ENCODE measurements around the gene DDX60.
"Not testable (repeated sequence)": the region's sequence is repeated elsewhere in the genome, so short reads cannot be mapped to it uniquely, and the experiment has no call there.

Gene DDX60

GRCh38 chr4:168319486-168320019, 1.0 kb upstream of the DDX60 start:
- H3K27ac Mint-ChIP-seq: no peak overlapping the region
- H3K9me3 Mint-ChIP-seq: no peaks in the 10 kb centered on the region
- no peaks in the 10 kb centered on the region for H3K27me3 Mint-ChIP-seq
- peaks cover 4 to 8% of the 10 kb centered on the region in 2 donors for H3K4me1 Mint-ChIP-seq
- H3K36me3 Mint-ChIP-seq: peaks cover 0 to 3% of the 10 kb centered on the region in 2 donors
- ATAC-seq (replicated peaks): no peak
- no peak overlapping the region for H3K4me3 Mint-ChIP-seq
- no peak for DNase-seq

- peak overlapping the region; percentile 99 for H3K27ac Mint-ChIP-seq
- DNase-seq (no peak), ATAC-seq (replicated peaks) (no peak)
- no peaks in the 10 kb centered on the region for H3K9me3 Mint-ChIP-seq
- H3K4me1 Mint-ChIP-seq: peaks cover 7 to 8% of the 10 kb centered on the region in 2 donors
- H3K27me3 Mint-ChIP-seq: no peaks in the 10 kb centered on the region
- peaks cover 0 to 3% of the 10 kb centered on the region in 2 donors for H3K36me3 Mint-ChIP-seq
- H3K4me3 Mint-ChIP-seq: peak overlapping the region; percentile 94 to 98
Measured at GRCh38 chr4:168317621-168318020, 931 bp downstream of the DDX60 start.

- peaks cover 0 to 3% of the 10 kb centered on the region in 2 donors for H3K4me1 Mint-ChIP-seq
- DNase-seq: no peak
- no peak overlapping the region for H3K27ac Mint-ChIP-seq
- H3K9me3 Mint-ChIP-seq: no peaks in the 10 kb centered on the region
- no peaks in the 10 kb centered on the region for H3K27me3 Mint-ChIP-seq
- no peak for ATAC-seq (replicated peaks)
- no peak overlapping the region for H3K4me3 Mint-ChIP-seq
- H3K36me3 Mint-ChIP-seq: peaks cover 10 to 23% of the 10 kb centered on the region in 2 donors
Measured at GRCh38 chr4:168309781-168310180, 8.8 kb downstream of the DDX60 start.

GRCh38 chr4:168308912-168309311, 9.6 kb downstream of the DDX60 start:
- Mint-ChIP-seq H3K36me3 (peaks cover 10 to 23% of the 10 kb centered on the region in 2 donors), H3K9me3 (no peaks in the 10 kb centered on the region), H3K27ac (no peak overlapping the region), H3K27me3 (no peaks in the 10 kb centered on the region), H3K4me1 (peaks cover 0 to 2% of the 10 kb centered on the region in 2 donors), H3K4me3 (no peak overlapping the region)
- DNase-seq: no peak
- ATAC-seq (replicated peaks): no peak

- Mint-ChIP-seq H3K9me3 (no peaks in the 10 kb centered on the region), H3K36me3 (peaks cover 13 to 20% of the 10 kb centered on the region in 2 donors), H3K27me3 (no peaks in the 10 kb centered on the region), H3K4me1 (no peaks in the 10 kb centered on the region), H3K27ac (no peak overlapping the region), H3K4me3 (no peak overlapping the region)
- DNase-seq (no peak), ATAC-seq (replicated peaks) (no peak)
Measured at GRCh38 chr4:168306476-168306875, 12.1 kb downstream of the DDX60 start.

GRCh38 chr4:168304744-168305459, 13.7 kb downstream of the DDX60 start:
- Mint-ChIP-seq H3K27ac (no peak overlapping the region), H3K4me1 (no peaks in the 10 kb centered on the region), H3K36me3 (peaks cover 15 to 22% of the 10 kb centered on the region in 2 donors), H3K4me3 (no peak overlapping the region), H3K9me3 (no peaks in the 10 kb centered on the region), H3K27me3 (no peaks in the 10 kb centered on the region)
- DNase-seq: no peak
- ATAC-seq (replicated peaks): no peak

- H3K27ac Mint-ChIP-seq; ATAC-seq (replicated peaks): not testable (repeated sequence)
- peaks cover 16 to 18% of the 10 kb centered on the region in 2 donors for H3K36me3 Mint-ChIP-seq
Measured at GRCh38 chr4:168303430-168303829, 15.1 kb downstream of the DDX60 start.

GRCh38 chr4:168293386-168293975, 25.1 kb downstream of the DDX60 start:
- no peak overlapping the region for H3K27ac Mint-ChIP-seq
- DNase-seq: no peak
- H3K27me3 Mint-ChIP-seq: no peaks in the 10 kb centered on the region
- H3K4me1 Mint-ChIP-seq: peaks cover 0 to 2% of the 10 kb centered on the region in 2 donors
- peaks cover 14 to 26% of the 10 kb centered on the region in 2 donors for H3K36me3 Mint-ChIP-seq
- H3K9me3 Mint-ChIP-seq: no peaks in the 10 kb centered on the region
- ATAC-seq (replicated peaks): no peak
- no peak overlapping the region for H3K4me3 Mint-ChIP-seq

More at GRCh38 chr4:168303430-168303829, 15.1 kb downstream of the DDX60 start:
- H3K4me1 Mint-ChIP-seq, H3K27me3 Mint-ChIP-seq, DNase-seq, H3K4me3 Mint-ChIP-seq, H3K9me3 Mint-ChIP-seq: not testable (repeated sequence)

- Mint-ChIP-seq H3K36me3 (peaks cover 14 to 18% of the 10 kb centered on the region in 2 donors), H3K27me3 (no peaks in the 10 kb centered on the region)
- ATAC-seq (replicated peaks): no peak
Measured at GRCh38 chr4:168291242-168291641, 27.3 kb downstream of the DDX60 start.

GRCh38 chr4:168285850-168286249, 32.7 kb downstream of the DDX60 start:
- not testable (repeated sequence) for H3K27me3 Mint-ChIP-seq; H3K4me3 Mint-ChIP-seq; ATAC-seq (replicated peaks); DNase-seq; H3K4me1 Mint-ChIP-seq; H3K9me3 Mint-ChIP-seq; H3K27ac Mint-ChIP-seq
- peaks cover 14 to 26% of the 10 kb centered on the region in 2 donors for H3K36me3 Mint-ChIP-seq

More at GRCh38 chr4:168291242-168291641, 27.3 kb downstream of the DDX60 start:
- DNase-seq: no peak
- H3K4me3 Mint-ChIP-seq: no peak overlapping the region
- H3K9me3 Mint-ChIP-seq: no peaks in the 10 kb centered on the region
- H3K4me1 Mint-ChIP-seq: peaks cover 0 to 2% of the 10 kb centered on the region in 2 donors
- no peak overlapping the region for H3K27ac Mint-ChIP-seq

GRCh38 chr4:168279556-168279955, 39.0 kb downstream of the DDX60 start:
- H3K9me3 Mint-ChIP-seq: no peaks in the 10 kb centered on the region
- no peak overlapping the region for H3K27ac Mint-ChIP-seq
- H3K27me3 Mint-ChIP-seq: no peaks in the 10 kb centered on the region
- no peak for ATAC-seq (replicated peaks)
- no peaks in the 10 kb centered on the region for H3K4me1 Mint-ChIP-seq
- peaks cover 31 to 38% of the 10 kb centered on the region in 2 donors for H3K36me3 Mint-ChIP-seq
- no peak overlapping the region for H3K4me3 Mint-ChIP-seq
- no peak for DNase-seq

GRCh38 chr4:168275836-168276235, 42.7 kb downstream of the DDX60 start:
- Mint-ChIP-seq H3K9me3 (no peaks in the 10 kb centered on the region), H3K4me1 (no peaks in the 10 kb centered on the region), H3K27ac (no peak overlapping the region), H3K27me3 (no peaks in the 10 kb centered on the region), H3K36me3 (peaks cover 39 to 44% of the 10 kb centered on the region in 2 donors), H3K4me3 (no peak overlapping the region)
- no peak for DNase-seq
- ATAC-seq (replicated peaks): no peak

- DNase-seq: no peak
- no peak for ATAC-seq (replicated peaks)
- H3K36me3 Mint-ChIP-seq: peaks cover 36 to 39% of the 10 kb centered on the region in 2 donors
Measured at GRCh38 chr4:168274871-168275270, 43.7 kb downstream of the DDX60 start.

GRCh38 chr4:168273838-168274237, 44.7 kb downstream of the DDX60 start:
- Mint-ChIP-seq H3K27ac (no peak overlapping the region), H3K4me3 (no peak overlapping the region)

More at GRCh38 chr4:168274871-168275270, 43.7 kb downstream of the DDX60 start:
- H3K27ac Mint-ChIP-seq: no peak overlapping the region
- H3K4me1 Mint-ChIP-seq: no peaks in the 10 kb centered on the region
- no peak overlapping the region for H3K4me3 Mint-ChIP-seq
- no peaks in the 10 kb centered on the region for H3K9me3 Mint-ChIP-seq
- H3K27me3 Mint-ChIP-seq: no peaks in the 10 kb centered on the region

GRCh38 chr4:168272488-168272887, 46.1 kb downstream of the DDX60 start:
- Mint-ChIP-seq H3K27ac (no peak overlapping the region), H3K27me3 (no peaks in the 10 kb centered on the region), H3K36me3 (peaks cover 27 to 29% of the 10 kb centered on the region in 2 donors), H3K4me1 (no peaks in the 10 kb centered on the region), H3K9me3 (no peaks in the 10 kb centered on the region), H3K4me3 (no peak overlapping the region)
- ATAC-seq (replicated peaks) (no peak), DNase-seq (no peak)

More at GRCh38 chr4:168273838-168274237, 44.7 kb downstream of the DDX60 start:
- no peaks in the 10 kb centered on the region for H3K4me1 Mint-ChIP-seq
- H3K36me3 Mint-ChIP-seq: peaks cover 36 to 40% of the 10 kb centered on the region in 2 donors
- no peaks in the 10 kb centered on the region for H3K9me3 Mint-ChIP-seq
- ATAC-seq (replicated peaks): no peak
- no peak for DNase-seq
- no peaks in the 10 kb centered on the region for H3K27me3 Mint-ChIP-seq

All from stimulated activated naive B cell treated with anti-CD40 and anti-IgM and Interleukin-4, amounts not matched to agents 10 μg/mL and 1 μg/mL and 100 μg/mL, for 72 hours (primary cell).